GM12875 (cell line): Measurements from ENCODE around the gene CLIP3.

Source experiments
- H3K4me3 ChIP-seq: one replicate; pipeline ENCODE4 v1.5.1; 2011; ENCODE audit warnings: low read depth, low read length, control low read depth
- CTCF ChIP-seq: IDR thresholded peaks from 2 replicates; pipeline ENCODE4 v1.5.1; 2011; ENCODE audit warnings: low read depth, mild to moderate bottlenecking, control low read depth, inconsistent platforms, low read length, moderate library complexity, borderline replicate concordance; ENCODE audit not compliant: insufficient read depth

The CLIP3 gene

GRCh38 chr19:36006955-36007354 lies 25.7 kb downstream of the CLIP3 start:
- H3K4me3 ChIP-seq = no peak overlapping the region
- no peak for TF ChIP-seq CTCF

DNA sequence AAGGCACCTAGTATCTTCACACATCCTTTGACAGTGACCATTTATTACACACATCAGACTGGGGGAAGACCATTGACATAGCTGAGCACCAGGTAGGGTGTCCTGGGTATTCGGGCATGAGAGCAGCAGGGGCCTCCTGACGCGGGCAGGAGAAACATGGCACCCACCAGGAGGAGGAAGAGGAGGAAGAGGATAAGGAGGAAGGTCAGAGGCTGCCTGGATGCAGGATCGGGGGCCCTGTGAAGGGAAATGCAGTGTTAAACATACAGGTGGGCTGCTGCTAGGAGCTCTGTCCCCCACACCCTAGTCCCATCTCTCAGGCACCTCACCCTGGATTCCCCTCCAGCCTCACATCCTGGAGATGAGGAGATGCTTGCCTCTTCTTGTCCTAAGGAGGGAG lies 29.4 kb downstream of the CLIP3 start:
- no peak for TF ChIP-seq CTCF

GRCh38 chr19:36001605-36002004 lies 31.1 kb downstream of the CLIP3 start:
- H3K4me3 ChIP-seq = no peak overlapping the region
- TF ChIP-seq CTCF = no peak

More for the DNA sequence above, 29.4 kb downstream of the CLIP3 start:
- no peak overlapping the region for H3K4me3 ChIP-seq

GRCh38 chr19:35996777-35997176 lies 35.9 kb downstream of the CLIP3 start:
- H3K4me3 ChIP-seq = no peak overlapping the region
- no peak for TF ChIP-seq CTCF

- peak within 1 kb of the TSS; percentile 95 for H3K4me3 ChIP-seq
- 0 out of 2 replicates have a peak, but pooled peaks have one; percentile 13 for TF ChIP-seq CTCF
Measured at GRCh38 chr19:35995048-35995993, 37.4 kb downstream of the CLIP3 start, which contains the start of gene SDHAF1. TSS of gene SDHAF1 (plus strand) at chr19:35995188. CDS start at chr19:35995275, 87 bp downstream.

- TF ChIP-seq CTCF = 0 out of 2 replicates have a peak, but pooled peaks have one; percentile 16
- peak overlapping the region; percentile 43 for H3K4me3 ChIP-seq
Measured at GRCh38 chr19:35993923-35994598, 38.6 kb downstream of the CLIP3 start.
